OCI-LY1 (cell line): ENCODE data around the gene DNAJC16.

Experiments used
- H2AFZ ChIP-seq: fragments of 200-600 bp; sonication (generic), shearing (Covaris generic); 2 replicates; pipeline ENCODE4 v1.6.0; 2014; ENCODE audit warnings: antibody characterized with exemption, mild to moderate bottlenecking, low read length
- H3F3A ChIP-seq: fragments of 200-600 bp; sonication (generic), shearing (Covaris generic); 2 replicates; pipeline ENCODE4 v1.6.0; 2014; ENCODE audit warnings: mild to moderate bottlenecking, antibody characterized with exemption, low read length, moderate library complexity; ENCODE audit not compliant: insufficient read depth
- H3K27ac ChIP-seq: fragments of 200-600 bp; sonication (generic); 2 replicates; pipeline ENCODE4 v1.5.1; 2014; ENCODE audit warnings: low read length, mixed run types, mild to moderate bottlenecking, low read depth; ENCODE audit not compliant: poor library complexity, severe bottlenecking
- H3K27me3 ChIP-seq: fragments of 200-600 bp; sonication (generic); 2 replicates; pipeline ENCODE4 v1.6.0; 2014; ENCODE audit warnings: antibody characterized with exemption, mild to moderate bottlenecking, low read length, moderate library complexity; ENCODE audit not compliant: insufficient read depth
- H3K36me3 ChIP-seq: fragments of 200-600 bp; sonication (generic); 2 replicates; pipeline ENCODE4 v1.6.1; 2014; ENCODE audit warnings: mild to moderate bottlenecking, antibody characterized with exemption, low read length, moderate library complexity, mixed read lengths; ENCODE audit not compliant: insufficient read depth
- H3K4me1 ChIP-seq: fragments of 200-600 bp; sonication (generic); 2 replicates; pipeline ENCODE4 v1.5.1; 2014; ENCODE audit warnings: mild to moderate bottlenecking, low read length, moderate library complexity; ENCODE audit not compliant: insufficient read depth, severe bottlenecking
- H3K4me2 ChIP-seq: fragments of 200-600 bp; sonication (generic), shearing (Covaris generic); 2 replicates; pipeline ENCODE4 v1.6.1; 2014; ENCODE audit warnings: low read length
- H3K4me3 ChIP-seq: fragments of 200-600 bp; sonication (generic); 2 replicates; pipeline ENCODE4 v1.5.1; 2014; ENCODE audit warnings: low read length, low read depth, mild to moderate bottlenecking, mixed read lengths; ENCODE audit not compliant: poor library complexity, severe bottlenecking
- H3K79me2 ChIP-seq: fragments of 200-600 bp; shearing (Covaris generic); 2 replicates; pipeline ENCODE4 v1.6.1; 2016; ENCODE audit warnings: mixed run types, low read length, mixed read lengths; ENCODE audit not compliant: insufficient read depth
- H3K9ac ChIP-seq: fragments of 200-600 bp; sonication (generic), shearing (Covaris generic); 2 replicates; pipeline ENCODE4 v1.6.1; 2014; ENCODE audit warnings: mild to moderate bottlenecking, low read length, mixed read lengths
- H3K9me2 ChIP-seq: fragments of 200-600 bp; sonication (generic), shearing (Covaris generic); 2 replicates; pipeline ENCODE4 v1.6.1; 2014; ENCODE audit warnings: low read depth, mild to moderate bottlenecking, low read length, mixed read lengths
- H3K9me3 ChIP-seq: fragments of 200-600 bp; shearing (Covaris generic); 2 replicates; pipeline ENCODE4 v1.6.1; 2014; ENCODE audit warnings: low read length, mixed read lengths
- H4K20me1 ChIP-seq: fragments of 200-600 bp; sonication (generic), shearing (Covaris generic); 2 replicates; pipeline ENCODE4 v1.6.0; 2016; ENCODE audit warnings: mild to moderate bottlenecking, low read length; ENCODE audit not compliant: insufficient read depth
- EZH2 ChIP-seq: fragments of 200-600 bp; sonication (generic), shearing (Covaris generic); IDR thresholded peaks from 2 replicates; pipeline ENCODE4 v1.8.0; 2017; ENCODE audit warnings: borderline replicate concordance, mixed run types, mild to moderate bottlenecking, antibody characterized with exemption, low read length, moderate library complexity, mixed read lengths
- TF ChIP-seq, protein P1 (sequence below): fragments of 200-600 bp; sonication (generic), shearing (Covaris generic); IDR thresholded peaks from 2 replicates; pipeline ENCODE4 v1.5.1; 2017; ENCODE audit warnings: mild to moderate bottlenecking, antibody characterized with exemption, low read length, moderate library complexity, mixed read lengths

Gene DNAJC16

GRCh38 chr1:15540186-15540585, 13.5 kb downstream of the DNAJC16 start:
- peaks cover 57% of the 10 kb centered on the region for H3K36me3 ChIP-seq
- TF ChIP-seq, protein P1, sequence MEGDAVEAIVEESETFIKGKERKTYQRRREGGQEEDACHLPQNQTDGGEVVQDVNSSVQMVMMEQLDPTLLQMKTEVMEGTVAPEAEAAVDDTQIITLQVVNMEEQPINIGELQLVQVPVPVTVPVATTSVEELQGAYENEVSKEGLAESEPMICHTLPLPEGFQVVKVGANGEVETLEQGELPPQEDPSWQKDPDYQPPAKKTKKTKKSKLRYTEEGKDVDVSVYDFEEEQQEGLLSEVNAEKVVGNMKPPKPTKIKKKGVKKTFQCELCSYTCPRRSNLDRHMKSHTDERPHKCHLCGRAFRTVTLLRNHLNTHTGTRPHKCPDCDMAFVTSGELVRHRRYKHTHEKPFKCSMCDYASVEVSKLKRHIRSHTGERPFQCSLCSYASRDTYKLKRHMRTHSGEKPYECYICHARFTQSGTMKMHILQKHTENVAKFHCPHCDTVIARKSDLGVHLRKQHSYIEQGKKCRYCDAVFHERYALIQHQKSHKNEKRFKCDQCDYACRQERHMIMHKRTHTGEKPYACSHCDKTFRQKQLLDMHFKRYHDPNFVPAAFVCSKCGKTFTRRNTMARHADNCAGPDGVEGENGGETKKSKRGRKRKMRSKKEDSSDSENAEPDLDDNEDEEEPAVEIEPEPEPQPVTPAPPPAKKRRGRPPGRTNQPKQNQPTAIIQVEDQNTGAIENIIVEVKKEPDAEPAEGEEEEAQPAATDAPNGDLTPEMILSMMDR: no peak
- TF ChIP-seq EZH2: no peak
- H3F3A ChIP-seq: no peaks in the 10 kb centered on the region
- no peaks in the 10 kb centered on the region for H4K20me1 ChIP-seq
- H3K4me1 ChIP-seq: peaks cover 4% of the 10 kb centered on the region
- no peaks in the 10 kb centered on the region for H3K9me2 ChIP-seq
- no peak overlapping the region for H3K27ac ChIP-seq
- no peaks in the 10 kb centered on the region for H3K79me2 ChIP-seq
- H3K4me2 ChIP-seq: no peak overlapping the region
- H2AFZ ChIP-seq: no peak overlapping the region
- no peak overlapping the region for H3K4me3 ChIP-seq
- no peaks in the 10 kb centered on the region for H3K9me3 ChIP-seq
- no peak overlapping the region for H3K9ac ChIP-seq
- H3K27me3 ChIP-seq: no peaks in the 10 kb centered on the region

DNA sequence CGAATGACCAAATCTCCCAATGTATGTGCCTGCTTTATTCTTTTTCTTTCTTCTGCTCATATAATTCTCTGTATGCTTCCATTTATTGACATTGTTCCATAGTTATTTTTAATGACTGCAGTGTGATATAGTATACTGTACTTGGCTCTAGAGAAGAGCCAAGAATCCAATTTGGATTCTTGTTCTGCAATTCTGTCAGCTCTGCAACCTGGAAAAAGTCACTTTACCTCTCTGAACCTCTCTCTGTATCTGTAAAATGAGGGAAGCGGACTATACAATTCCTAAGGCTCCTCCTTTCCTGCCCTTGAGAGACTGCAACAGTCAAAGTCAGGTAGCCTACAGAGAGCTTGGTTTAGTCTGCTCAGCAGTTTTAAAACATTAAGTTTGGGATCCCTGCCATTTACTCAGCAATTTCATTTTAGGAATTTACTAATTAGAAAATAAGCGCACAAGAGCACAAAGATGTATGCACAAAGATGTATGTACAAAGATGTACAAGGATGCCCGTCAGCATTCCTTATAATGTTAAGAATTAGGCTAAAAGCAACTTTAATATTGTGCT, 14.7 kb downstream of the DNAJC16 start:
- TF ChIP-seq, protein P1: no peak
- TF ChIP-seq EZH2: no peak
- Histone ChIP-seq H3K4me3 (no peak overlapping the region), H3K79me2 (no peaks in the 10 kb centered on the region), H3K4me1 (peaks cover 4% of the 10 kb centered on the region), H3K27ac (no peak overlapping the region), H3K4me2 (no peak overlapping the region), H3K27me3 (no peaks in the 10 kb centered on the region), H4K20me1 (no peaks in the 10 kb centered on the region), H3K36me3 (peaks cover 62% of the 10 kb centered on the region), H2AFZ (no peak overlapping the region), H3F3A (no peaks in the 10 kb centered on the region), H3K9me2 (no peaks in the 10 kb centered on the region), H3K9ac (no peak overlapping the region), H3K9me3 (no peaks in the 10 kb centered on the region)

GRCh38 chr1:15542388-15543250, 16.0 kb downstream of the DNAJC16 start:
- Histone ChIP-seq H3K79me2 (no peaks in the 10 kb centered on the region), H3F3A (no peaks in the 10 kb centered on the region), H3K27ac (no peak overlapping the region), H3K27me3 (no peaks in the 10 kb centered on the region), H3K9me3 (no peaks in the 10 kb centered on the region), H3K9ac (no peak overlapping the region), H3K4me1 (peaks cover 4% of the 10 kb centered on the region), H2AFZ (no peak overlapping the region), H3K9me2 (no peaks in the 10 kb centered on the region), H3K4me2 (no peak overlapping the region), H4K20me1 (no peaks in the 10 kb centered on the region), H3K36me3 (peaks cover 64% of the 10 kb centered on the region), H3K4me3 (no peak overlapping the region)
- TF ChIP-seq EZH2: no peak
- TF ChIP-seq, protein P1: no peak
